ENCODE data around the gene MOK.

DNA sequence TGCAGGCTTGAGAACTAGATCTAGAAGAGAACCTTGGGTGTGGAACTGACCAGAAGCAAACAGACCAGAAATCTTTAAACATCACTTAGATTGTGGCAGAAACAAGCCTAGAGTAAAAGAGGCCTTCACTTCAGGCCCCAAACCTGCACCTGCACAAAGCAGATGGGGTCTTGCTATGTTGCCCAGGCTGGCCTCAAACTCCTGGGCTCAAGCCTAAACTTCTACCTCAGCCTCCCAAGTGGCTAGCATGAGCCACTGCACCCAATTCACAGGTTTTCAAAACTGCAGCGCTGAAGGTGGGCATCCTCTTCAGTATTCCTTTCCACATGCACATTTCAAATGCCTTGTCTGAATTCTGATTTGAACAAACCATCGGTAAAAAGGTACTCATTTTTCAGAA lies 19.9 kb downstream of the MOK start:
- no peak for TF ChIP-seq POLR2A (IDR thresholded peaks at IDR 0.05; ENCODE audit: extremely low read depth, insufficient read length)
- TF ChIP-seq, protein P1, sequence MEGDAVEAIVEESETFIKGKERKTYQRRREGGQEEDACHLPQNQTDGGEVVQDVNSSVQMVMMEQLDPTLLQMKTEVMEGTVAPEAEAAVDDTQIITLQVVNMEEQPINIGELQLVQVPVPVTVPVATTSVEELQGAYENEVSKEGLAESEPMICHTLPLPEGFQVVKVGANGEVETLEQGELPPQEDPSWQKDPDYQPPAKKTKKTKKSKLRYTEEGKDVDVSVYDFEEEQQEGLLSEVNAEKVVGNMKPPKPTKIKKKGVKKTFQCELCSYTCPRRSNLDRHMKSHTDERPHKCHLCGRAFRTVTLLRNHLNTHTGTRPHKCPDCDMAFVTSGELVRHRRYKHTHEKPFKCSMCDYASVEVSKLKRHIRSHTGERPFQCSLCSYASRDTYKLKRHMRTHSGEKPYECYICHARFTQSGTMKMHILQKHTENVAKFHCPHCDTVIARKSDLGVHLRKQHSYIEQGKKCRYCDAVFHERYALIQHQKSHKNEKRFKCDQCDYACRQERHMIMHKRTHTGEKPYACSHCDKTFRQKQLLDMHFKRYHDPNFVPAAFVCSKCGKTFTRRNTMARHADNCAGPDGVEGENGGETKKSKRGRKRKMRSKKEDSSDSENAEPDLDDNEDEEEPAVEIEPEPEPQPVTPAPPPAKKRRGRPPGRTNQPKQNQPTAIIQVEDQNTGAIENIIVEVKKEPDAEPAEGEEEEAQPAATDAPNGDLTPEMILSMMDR (IDR thresholded peaks at IDR 0.05; ENCODE audit: low read depth, low read length) = no peak

All from NB4 (cell line).